DMS53 (cell line): ENCODE measurements around the gene PCDHGA11.
"Not testable (repeated sequence)": the region's sequence is repeated elsewhere in the genome, so short reads cannot be mapped to it uniquely, and the experiment has no call there.

Experiments used
- DNase-seq: peaks from one replicate; lab custom pipeline; 2025; lab: John Stamatoyannopoulos, UW

PCDHGA11 gene

DNA sequence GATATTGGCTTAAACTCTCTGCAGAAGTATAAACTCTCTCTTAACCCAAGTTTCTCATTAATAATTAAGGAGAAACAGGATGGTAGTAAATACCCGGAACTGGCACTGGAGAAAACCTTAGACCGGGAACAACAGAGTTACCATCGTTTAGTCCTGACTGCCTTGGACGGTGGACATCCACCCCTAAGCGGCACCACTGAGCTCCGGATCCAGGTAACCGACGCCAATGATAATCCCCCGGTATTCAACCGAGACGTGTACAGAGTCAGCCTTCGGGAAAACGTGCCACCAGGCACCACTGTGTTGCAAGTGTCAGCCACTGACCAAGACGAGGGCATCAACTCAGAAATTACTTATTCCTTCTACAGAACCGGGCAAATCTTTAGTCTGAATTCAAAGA lies 22.2 kb upstream of the PCDHGA11 start:
- DNase-seq, result no peak

DNA sequence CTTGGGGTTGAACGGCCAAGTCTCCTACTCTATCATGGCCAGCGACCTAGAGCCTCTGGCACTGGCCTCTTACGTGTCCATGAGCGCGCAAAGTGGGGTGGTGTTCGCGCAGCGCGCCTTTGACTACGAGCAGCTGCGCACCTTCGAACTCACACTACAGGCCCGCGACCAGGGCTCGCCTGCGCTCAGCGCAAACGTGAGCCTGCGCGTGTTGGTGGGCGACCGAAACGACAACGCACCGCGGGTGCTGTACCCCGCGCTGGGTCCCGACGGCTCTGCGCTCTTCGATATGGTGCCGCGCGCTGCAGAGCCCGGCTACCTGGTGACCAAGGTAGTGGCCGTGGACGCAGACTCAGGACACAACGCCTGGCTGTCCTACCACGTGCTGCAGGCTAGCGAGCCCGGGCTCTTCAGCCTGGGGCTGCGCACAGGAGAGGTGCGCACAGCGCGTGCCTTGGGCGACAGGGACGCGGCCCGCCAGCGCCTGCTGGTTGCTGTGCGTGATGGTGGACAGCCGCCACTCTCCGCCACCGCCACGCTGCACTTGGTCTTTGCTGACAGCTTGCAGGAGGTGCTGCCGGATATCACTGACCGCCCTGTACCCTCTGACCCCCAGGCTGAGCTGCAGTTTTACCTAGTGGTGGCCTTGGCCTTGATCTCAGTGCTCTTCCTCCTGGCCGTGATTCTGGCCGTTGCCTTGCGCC lies 21.1 kb upstream of the PCDHGA11 start:
- no peak for DNase-seq

DNA sequence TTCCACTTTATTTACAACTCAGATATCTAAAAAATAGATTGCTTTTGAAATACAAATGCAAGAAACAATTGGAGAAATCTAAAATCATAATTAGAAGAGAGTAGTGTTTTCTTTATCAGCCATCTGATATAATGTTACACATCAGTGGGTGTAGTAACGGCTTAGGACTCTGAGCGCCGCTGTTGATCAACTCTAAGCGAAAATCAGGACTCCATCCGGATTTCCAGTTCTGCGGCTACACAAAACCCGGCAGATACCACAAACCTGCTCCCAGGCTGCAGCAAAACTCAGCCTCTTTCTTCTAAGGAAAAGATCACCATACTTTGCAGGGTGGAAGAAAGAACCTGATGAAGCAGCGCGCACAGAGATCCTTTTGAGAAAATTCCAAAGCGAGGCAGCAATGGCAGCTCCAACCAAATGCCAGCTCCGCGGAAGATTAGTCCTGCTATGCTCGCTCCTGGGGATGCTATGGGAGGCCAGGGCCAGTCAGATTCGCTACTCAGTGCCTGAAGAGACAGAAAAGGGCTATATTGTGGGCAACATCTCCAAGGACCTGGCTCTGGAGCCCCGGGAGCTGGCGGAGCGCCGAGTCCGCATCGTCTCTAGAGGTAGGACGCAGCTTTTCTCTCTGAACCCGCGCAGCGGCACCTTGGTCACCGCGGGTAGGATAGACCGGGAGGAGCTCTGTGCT lies 18.2 kb upstream of the PCDHGA11 start, which contains the start of gene PCDHGA9:
PCDHGA9 (plus strand) TSS at position 226 of the 691 bp plus-strand sequence; CDS start at position 401, 175 bp downstream.
- peak; percentile 67 for DNase-seq

- DNase-seq, result no peak
Measured at GRCh38 chr5:141403387-141403786, 17.5 kb upstream of the PCDHGA11 start.

DNA sequence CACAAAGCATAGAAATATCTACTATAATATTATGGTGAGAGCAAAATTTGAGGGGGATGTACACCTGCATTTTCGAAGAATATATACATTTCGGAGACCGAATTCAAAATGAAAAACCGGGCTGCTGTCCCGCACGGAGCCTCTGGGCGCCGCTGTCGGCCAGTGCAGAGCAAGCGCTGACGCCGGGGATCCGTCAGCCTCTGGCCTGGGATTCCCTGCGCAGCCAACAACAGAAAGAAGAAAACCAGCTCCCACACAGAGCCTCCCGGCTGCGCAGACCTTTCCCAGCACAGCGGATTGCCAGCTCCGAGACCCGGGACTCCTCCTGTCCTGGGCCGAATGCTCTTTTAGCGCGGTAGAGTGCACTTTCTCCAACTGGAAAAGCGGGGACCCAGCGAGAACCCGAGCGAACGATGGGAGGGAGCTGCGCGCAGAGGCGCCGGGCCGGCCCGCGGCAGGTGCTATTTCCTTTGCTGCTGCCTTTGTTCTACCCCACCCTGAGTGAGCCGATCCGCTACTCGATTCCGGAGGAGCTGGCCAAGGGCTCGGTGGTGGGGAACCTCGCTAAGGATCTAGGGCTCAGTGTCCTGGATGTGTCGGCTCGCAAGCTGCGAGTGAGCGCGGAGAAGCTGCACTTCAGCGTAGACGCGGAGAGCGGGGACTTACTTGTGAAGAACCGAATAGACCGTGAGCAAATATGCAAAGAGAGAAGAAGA lies 12.9 kb upstream of the PCDHGA11 start, which contains the start of gene PCDHGB6:
PCDHGB6 (plus strand) TSS at position 232 of the 716 bp plus-strand sequence; CDS start at position 414, 182 bp downstream.
- peak; percentile 78 for DNase-seq

- no peak for DNase-seq
Measured at GRCh38 chr5:141409598-141410306, 11.1 kb upstream of the PCDHGA11 start.

DNA sequence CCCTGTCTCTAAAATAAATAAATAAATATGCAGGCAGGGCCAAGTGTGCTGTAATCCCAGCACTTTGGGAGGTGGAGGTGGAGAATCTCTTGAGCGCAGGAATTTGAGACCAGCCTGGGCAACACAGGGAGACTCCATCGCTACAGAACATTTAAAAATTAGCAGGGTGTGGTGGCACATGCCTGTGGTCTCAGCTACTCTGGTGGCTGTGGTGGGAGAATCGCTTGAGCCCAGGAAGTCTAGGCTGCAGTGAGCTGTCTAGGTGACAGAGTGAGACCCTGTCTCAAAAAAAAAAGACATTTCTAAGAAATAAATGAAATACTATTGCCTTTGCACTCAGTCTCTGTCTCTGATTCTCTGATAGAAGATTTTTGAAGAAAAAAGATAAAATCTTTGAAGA lies 9.3 kb upstream of the PCDHGA11 start:
- DNase-seq, result no peak

DNA sequence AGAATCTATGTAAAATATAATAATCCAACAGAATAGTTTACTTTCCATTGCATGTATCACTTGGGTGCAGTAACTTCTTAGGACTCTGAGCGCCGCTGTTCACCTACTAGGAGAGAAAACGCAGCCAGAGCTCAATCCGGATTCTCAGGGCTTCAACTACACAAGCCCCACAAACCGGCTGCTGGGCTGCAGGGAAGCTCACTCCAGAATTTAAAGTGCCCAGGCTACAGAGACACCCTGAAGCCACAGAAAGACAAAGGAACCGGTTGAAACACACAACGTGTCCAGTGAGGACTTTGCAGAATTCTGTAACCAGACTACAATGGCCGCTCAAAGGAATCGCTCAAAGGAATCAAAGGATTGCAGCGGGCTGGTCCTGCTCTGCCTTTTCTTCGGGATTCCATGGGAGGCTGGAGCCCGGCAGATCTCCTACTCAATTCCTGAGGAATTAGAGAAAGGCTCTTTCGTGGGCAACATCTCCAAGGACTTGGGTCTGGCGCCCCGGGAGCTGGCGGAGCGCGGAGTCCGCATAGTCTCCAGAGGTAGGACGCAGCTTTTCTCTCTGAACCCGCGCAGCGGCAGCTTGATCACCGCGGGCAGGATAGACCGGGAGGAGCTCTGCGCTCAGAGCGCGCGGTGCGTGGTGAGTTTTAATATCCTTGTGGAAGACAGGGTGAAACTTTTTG lies 7.9 kb upstream of the PCDHGA11 start, which contains the start of gene PCDHGA10:
PCDHGA10 (plus strand) TSS at position 134 of the 686 bp plus-strand sequence; CDS start at position 323, 189 bp downstream.
- DNase-seq, result peak; percentile 86

DNA sequence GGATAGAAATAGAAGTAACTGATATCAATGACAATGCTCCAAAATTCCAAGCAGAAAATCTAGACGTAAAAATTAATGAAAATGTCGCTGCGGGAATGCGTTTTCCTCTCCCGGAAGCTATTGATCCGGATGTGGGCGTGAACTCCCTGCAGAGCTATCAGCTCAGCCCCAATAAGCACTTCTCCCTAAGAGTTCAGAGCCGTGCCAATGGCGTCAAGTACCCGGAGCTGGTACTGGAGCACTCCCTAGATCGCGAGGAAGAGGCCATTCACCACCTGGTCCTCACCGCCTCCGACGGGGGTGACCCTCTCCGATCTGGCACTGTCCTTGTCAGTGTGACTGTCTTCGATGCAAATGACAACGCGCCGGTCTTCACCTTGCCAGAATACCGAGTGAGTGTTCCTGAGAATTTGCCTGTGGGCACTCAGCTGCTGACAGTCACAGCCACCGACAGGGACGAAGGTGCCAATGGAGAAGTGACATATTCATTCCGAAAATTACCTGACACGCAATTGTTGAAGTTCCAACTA lies 7.2 kb upstream of the PCDHGA11 start:
- no peak for DNase-seq

DNA sequence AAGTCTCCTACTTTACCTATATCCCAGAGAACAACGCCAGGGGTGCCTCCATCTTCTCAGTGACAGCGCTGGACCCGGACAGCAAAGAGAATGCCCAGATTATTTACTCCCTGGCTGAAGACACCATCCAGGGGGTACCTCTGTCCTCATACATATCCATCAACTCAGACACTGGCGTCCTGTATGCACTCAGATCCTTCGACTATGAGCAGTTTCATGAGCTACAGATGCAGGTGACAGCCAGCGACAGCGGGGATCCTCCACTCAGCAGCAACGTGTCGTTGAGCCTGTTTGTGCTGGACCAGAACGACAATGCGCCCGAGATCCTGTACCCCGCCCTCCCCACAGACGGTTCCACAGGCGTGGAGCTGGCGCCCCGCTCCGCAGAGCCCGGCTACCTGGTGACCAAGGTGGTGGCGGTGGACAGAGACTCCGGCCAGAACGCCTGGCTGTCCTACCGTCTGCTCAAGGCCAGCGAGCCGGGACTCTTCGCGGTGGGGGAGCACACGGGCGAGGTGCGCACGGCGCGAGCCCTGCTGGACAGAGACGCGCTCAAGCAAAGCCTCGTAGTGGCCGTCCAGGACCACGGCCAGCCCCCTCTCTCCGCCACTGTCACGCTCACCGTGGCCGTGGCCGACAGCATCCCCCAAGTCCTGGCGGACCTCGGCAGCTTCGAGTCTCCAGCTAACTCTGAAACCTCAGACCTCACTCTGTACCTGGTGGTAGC lies 6.1 kb upstream of the PCDHGA11 start:
- DNase-seq, result not testable (repeated sequence)

- not testable (repeated sequence) for DNase-seq
Measured at GRCh38 chr5:141415275-141415618, 5.6 kb upstream of the PCDHGA11 start.

GRCh38 chr5:141417494-141418172 lies 3.2 kb upstream of the PCDHGA11 start, which contains the start of gene PCDHGB7:
Gene PCDHGB7 (plus strand): TSS chr5:141417677. CDS start chr5:141417860, 183 bp downstream.
- peak; percentile 89 for DNase-seq

- DNase-seq, result no peak
Measured at GRCh38 chr5:141419074-141419880, 1.6 kb upstream of the PCDHGA11 start.

GRCh38 chr5:141421489-141421855 lies 621 bp downstream of the PCDHGA11 start:
- no peak for DNase-seq

GRCh38 chr5:141422742-141423291 lies 2.0 kb downstream of the PCDHGA11 start:
- no peak for DNase-seq

DNA sequence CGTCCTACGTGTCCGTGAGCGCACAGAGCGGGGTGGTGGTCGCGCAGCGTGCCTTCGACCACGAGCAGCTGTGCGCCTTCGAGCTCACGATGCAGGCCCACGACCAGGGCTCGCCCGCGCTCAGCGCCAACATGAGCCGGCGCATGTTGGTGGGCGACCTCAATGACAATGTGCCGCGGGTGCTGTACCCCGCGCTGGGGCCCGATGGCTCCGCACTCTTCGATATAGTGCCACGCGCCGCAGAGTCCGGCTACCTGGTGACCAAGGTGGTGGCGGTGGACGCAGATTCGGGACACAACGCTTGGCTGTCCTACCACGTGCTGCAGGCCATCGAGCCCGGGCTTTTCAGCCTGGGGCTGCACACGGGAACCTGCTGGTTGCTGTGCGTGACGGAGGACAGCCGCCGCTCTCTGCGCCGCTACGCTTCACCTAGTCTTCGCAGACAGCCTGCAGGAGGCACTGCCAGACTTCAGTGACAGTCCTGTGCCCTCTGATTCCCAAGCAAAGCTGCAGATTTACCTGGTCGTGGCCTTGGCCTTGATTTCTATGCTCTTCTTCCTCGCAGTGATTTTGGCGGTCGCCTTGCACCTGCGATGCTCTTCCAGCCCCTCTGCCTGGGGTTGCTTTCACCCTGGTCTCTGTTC lies 7.1 kb downstream of the PCDHGA11 start:
- DNase-seq, result no peak

- DNase-seq, result peak; percentile 65
Measured at GRCh38 chr5:141430332-141431113, 9.7 kb downstream of the PCDHGA11 start, which contains the start of gene PCDHGA12. Gene PCDHGA12 (plus strand): TSS chr5:141430507. CDS start chr5:141430760, 253 bp downstream.
